SU-DHL-6 (cell line): ENCODE measurements around the gene AMMECR1.

Experiments
- CTCF ChIP-seq: fragments of 200-600 bp; sonication (generic); IDR thresholded peaks from one replicate; pipeline ENCODE4 v1.5.1; 2017; ENCODE audit warnings: antibody characterized with exemption, mild to moderate bottlenecking, low read length, moderate library complexity; ENCODE audit not compliant: insufficient read depth, poor library complexity, severe bottlenecking
- EZH2phosphoT487 ChIP-seq: fragments of 200-600 bp; sonication (generic), shearing (Covaris generic); conservative IDR thresholded peaks from 2 replicates; pipeline ENCODE4 v1.6.1; 2018; ENCODE audit warnings: mild to moderate bottlenecking, antibody characterized with exemption, low read length, moderate library complexity, mixed read lengths

GRCh38 chrX:110145854-110146253, 172.0 kb downstream of the AMMECR1 start:
- TF ChIP-seq CTCF (peak; percentile 34), EZH2phosphoT487 (no peak)
